NCI-H2107 (cell line): ENCODE measurements around the gene ADGRV1.
"Not testable (repeated sequence)": the region's sequence is repeated elsewhere in the genome, so short reads cannot be mapped to it uniquely, and the experiment has no call there.

Experiments
- DNase-seq: peaks from one replicate; lab custom pipeline; 2025; lab: John Stamatoyannopoulos, UW

The ADGRV1 gene

DNA sequence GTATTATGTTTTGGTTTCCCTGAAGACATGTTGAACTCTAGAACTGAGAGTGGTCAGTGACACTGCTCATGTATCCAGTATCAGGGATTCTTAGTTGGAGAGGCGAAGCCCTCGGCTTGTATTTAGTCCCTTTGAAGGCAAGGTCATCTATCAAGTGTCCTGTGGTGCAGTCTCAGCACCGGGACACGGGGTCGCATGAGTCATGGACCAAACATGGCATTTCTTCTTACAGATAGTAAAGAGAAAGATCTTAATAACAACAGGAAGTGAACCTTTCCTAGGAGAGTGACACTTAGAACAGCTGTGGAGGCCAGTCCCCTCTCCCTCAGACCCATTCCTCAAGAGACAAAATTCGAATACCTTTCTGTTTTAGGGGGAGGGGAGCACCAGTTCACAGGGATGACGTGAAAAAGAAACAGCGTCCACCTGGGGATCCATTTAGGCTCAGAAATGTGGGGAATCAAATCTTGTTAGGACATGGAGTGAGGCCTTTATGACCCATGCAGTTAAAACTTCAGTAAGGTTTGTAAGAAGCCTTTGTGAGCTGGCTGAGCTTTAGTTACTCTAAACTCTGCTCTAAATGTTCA lies 86.5 kb downstream of the ADGRV1 start:
- DNase-seq: no peak

DNA sequence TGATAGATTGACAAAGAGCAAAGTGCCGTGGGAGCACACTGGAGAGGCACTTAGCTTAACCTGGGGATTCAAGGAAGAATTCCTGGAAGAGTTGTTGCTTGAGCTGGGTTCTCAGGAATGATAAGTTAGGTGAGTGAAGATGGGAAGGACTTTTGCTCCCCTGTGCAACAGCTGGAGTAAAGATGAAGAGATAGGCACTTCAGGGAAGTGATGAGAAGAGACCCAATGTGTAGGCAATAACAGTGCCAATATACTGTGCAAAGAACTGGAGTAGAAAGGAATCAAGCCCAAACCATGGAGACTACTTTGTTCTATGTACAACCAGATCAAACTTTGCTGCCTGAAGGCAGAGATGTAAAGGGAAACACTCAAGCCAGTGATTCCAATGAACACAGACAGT lies 92.2 kb downstream of the ADGRV1 start:
- DNase-seq: no peak

GRCh38 chr5:90654215-90654614 lies 95.6 kb downstream of the ADGRV1 start:
- no peak for DNase-seq

DNA sequence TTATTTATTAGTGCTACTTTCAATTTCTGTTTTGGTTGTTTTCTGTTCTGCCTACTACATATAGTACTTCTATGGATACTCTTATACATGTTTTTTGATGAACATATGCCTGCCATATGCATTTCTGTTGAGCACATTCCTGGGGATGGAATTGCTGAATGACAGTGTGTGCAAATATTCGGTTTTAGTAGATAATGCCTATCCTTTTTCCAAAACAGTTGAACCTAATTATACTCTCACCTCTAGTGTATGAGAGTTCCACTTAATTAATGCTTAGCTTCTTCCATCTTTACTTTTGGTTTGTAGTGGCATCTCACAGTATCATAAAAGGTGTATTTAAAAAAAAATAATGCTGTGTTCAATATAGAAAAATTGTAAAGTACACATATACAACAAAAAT lies 96.8 kb downstream of the ADGRV1 start:
- no peak for DNase-seq

- DNase-seq: no peak
Measured at GRCh38 chr5:90657030-90657429, 98.4 kb downstream of the ADGRV1 start.

DNA sequence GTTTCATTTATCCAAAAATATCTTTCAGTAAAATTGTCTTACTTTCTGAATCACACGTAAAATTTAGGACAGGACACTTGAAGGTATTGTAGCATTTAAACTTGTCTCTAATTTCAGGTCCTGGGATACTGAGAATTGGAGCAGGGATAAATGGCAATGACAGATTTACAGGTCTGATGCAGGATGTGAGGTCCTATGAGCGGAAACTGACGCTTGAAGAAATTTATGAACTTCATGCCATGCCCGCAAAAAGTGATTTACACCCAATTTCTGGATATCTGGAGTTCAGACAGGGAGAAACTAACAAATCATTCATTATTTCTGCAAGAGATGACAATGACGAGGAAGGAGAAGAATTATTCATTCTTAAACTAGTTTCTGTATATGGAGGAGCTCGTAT lies 99.2 kb downstream of the ADGRV1 start:
- DNase-seq: no peak

- no peak for DNase-seq
Measured at GRCh38 chr5:90658620-90659019, 100.0 kb downstream of the ADGRV1 start.

DNA sequence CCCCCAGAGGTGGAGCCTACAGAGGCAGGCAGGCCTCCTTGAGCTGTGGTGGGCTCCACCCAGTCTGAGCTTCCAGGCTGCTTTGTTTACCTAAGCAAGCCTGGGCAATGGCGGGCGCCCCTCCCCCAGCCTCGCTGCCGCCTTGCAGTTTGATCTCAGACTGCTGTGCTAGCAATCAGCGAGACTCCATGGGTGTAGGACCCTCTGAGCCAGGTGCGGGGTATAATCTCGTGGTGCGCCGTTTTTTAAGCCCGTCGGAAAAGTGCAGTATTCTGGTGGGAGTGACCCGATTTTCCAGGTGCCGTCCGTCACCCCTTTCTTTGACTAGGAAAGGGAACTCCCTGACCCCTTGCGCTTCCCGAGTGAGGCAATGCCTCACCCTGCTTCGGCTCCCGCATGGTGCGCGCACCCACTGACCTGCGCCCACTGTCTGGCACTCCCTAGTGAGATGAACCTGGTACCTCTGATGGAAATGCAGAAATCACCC lies 109.5 kb downstream of the ADGRV1 start:
- DNase-seq: not testable (repeated sequence)

DNA sequence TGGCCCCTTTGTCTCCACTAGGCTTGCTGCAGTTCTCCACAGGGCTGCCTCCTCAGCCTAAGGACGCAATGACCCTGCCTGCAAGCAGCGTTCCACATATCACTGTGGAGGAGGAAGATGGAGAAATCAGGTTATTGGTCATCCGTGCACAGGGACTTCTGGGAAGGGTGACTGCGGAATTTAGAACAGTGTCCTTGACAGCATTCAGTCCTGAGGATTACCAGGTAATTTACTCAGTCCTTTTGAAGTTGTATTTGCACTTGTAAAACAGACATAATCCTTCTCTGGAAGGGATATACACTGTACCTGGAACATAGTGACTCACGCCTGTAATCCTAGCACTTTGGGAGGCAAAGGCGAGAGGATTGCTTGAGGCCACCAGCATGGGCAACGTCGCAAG lies 116.6 kb downstream of the ADGRV1 start:
- no peak for DNase-seq

GRCh38 chr5:90680921-90681563 lies 122.4 kb downstream of the ADGRV1 start:
- no peak for DNase-seq

DNA sequence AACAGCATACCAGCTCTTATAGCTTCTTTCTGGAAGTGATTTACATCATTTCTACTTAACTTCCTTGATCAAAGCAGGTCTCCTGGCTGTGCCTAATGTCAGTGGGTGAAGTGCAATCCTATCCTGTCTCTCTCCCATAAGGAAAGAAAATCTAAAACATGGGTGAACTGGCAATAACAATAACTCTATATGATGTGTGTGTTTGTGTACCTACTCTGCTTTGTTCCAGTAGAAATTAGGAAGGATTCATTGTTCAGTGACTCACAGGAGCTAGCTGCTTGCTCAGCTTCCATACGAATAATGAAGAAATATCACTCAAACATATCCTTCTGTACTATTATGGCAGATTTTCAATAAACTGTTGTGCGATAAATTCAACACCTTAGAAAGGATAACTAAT lies 123.7 kb downstream of the ADGRV1 start:
- DNase-seq: no peak

DNA sequence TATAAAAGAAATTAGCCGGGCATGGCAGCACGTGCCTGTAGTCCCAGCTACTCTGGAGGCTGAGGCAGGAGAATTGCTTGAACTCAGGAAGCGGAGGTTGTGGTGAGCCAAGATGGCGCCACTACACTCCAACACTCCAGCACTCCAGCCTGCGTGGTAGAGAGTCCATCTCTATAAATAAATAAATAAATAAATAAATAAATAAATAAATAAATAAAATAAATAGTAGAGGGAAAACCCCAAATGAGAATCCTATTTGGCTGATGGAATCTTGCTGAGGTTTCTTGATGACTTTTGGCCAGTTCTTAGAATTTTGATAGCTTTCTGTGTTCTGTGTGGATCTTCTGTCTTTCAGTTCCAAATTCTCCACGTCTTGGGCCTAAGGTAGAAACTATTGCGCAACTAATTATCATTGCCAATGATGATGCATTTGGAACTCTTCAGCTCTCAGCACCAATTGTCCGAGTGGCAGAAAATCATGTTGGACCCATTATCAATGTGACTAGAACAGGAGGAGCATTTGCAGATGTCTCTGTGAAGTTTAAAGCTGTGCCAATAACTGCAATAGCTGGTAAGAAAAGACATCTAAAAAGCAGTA lies 126.9 kb downstream of the ADGRV1 start:
- DNase-seq: no peak

DNA sequence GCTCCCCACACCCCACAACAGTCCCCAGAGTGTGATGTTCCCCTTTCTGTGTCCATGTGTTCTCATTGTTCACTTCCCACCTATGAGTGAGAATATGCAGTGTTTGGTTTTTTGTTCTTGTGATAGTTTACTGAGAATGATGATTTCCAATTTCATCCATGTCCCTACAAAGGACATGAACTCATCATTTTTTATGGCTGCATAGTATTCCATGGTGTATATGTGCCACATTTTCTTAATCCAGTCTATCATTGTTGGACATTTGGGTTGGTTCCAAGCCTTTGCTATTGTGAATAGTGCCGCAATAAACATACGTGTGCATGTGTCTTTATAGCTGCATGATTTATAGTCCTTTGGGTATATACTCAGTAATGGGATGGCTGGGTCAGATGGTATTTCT lies 127.8 kb downstream of the ADGRV1 start:
- not testable (repeated sequence) for DNase-seq

DNA sequence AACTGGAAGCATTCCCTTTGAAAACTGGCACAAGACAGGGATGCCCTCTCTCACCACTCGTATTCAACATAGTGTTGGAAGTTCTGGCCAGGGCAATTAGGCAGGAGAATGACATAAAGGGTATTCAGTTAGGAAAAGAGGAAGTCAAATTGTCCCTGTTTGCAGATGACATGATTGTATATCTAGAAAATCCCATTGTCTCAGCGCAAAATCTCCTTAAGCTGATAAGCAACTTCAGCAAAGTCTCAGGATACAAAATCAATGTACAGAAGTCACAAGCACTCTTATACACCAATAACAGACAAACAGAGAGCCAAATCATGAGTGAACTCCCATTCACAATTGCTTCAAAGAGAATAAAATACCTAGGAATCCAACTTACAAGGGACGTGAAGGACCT lies 128.9 kb downstream of the ADGRV1 start:
- not testable (repeated sequence) for DNase-seq

- DNase-seq: no peak
Measured at GRCh38 chr5:90689064-90689463, 130.5 kb downstream of the ADGRV1 start.

GRCh38 chr5:90690307-90690706 lies 131.7 kb downstream of the ADGRV1 start:
- DNase-seq: no peak

DNA sequence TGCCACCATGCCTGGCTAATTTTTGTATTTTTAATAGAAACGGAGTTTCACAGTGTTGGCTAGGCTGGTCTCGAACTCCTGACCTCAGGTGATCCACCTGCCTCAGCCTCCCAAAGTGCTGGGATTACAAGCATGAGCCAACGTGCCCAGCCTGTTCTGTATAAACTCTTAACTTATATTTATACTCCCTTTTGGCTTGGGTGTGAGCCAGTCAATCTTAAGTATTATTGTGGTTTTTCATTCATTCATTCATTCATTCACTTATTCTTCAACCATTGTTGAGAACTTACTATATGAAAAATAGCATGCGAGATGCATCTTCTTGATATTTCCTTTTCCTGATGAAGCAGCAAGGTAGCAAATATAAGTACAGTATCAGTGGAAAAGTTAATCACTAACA lies 132.9 kb downstream of the ADGRV1 start:
- no peak for DNase-seq

DNA sequence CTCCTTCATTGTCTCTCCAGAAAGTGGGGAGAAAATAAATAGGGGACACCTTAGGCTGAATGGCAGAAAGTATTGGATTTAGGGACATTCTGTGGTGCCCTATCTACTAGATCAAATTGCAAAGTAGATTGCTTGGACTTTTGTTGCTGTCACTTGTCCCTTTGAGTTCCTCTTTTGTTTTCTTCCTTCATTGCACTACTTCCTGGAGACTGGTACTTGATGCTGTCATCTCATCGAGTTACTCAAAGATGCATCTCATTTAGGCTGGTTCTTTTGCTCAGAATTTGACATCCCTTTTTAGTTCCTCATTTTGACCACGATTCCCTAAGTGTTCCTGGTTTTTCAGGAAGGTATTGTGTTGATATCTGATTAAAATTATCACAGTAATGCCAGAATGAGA lies 137.6 kb downstream of the ADGRV1 start:
- no peak for DNase-seq

- no peak for DNase-seq
Measured at GRCh38 chr5:90700299-90700698, 141.7 kb downstream of the ADGRV1 start.

GRCh38 chr5:90703932-90704331 lies 145.3 kb downstream of the ADGRV1 start:
- DNase-seq: no peak

- DNase-seq: no peak
Measured at GRCh38 chr5:90707698-90708097, 149.1 kb downstream of the ADGRV1 start.

GRCh38 chr5:90709323-90710155 lies 150.9 kb downstream of the ADGRV1 start:
- DNase-seq: no peak

- DNase-seq: no peak
Measured at GRCh38 chr5:90718387-90718786, 159.8 kb downstream of the ADGRV1 start.
